HG03039 (cell line): Measurements from ENCODE around the gene HOMER2.

Source experiments
- ATAC-seq: cut with Tn5 transposase; IDR thresholded peaks from one replicate; pipeline ENCODE4 v1.9.1; 2021; ENCODE audit warnings: mild to moderate bottlenecking, moderate library complexity; ENCODE audit not compliant: unreplicated experiment

Gene HOMER2

GRCh38 chr15:82933576-82933975 lies 18.9 kb downstream of the HOMER2 start:
- ATAC-seq = no peak

GRCh38 chr15:82931221-82931620 lies 21.3 kb downstream of the HOMER2 start:
- ATAC-seq = no peak

GRCh38 chr15:82930461-82930860 lies 22.1 kb downstream of the HOMER2 start:
- no peak for ATAC-seq

GRCh38 chr15:82928711-82929110 lies 23.8 kb downstream of the HOMER2 start:
- no peak for ATAC-seq

- no peak for ATAC-seq
Observed at GRCh38 chr15:82923744-82924143, 28.8 kb downstream of the HOMER2 start.

GRCh38 chr15:82922737-82923136 lies 29.8 kb downstream of the HOMER2 start:
- no peak for ATAC-seq

GRCh38 chr15:82921939-82922338 lies 30.6 kb downstream of the HOMER2 start:
- no peak for ATAC-seq

GRCh38 chr15:82921242-82921641 lies 31.3 kb downstream of the HOMER2 start:
- ATAC-seq = no peak

GRCh38 chr15:82919231-82919886 lies 33.2 kb downstream of the HOMER2 start:
- no peak for ATAC-seq

- no peak for ATAC-seq
Observed at GRCh38 chr15:82918607-82919230, 33.8 kb downstream of the HOMER2 start.

- ATAC-seq = no peak
Observed at GRCh38 chr15:82918162-82918561, 34.4 kb downstream of the HOMER2 start.

GRCh38 chr15:82917249-82917648 lies 35.3 kb downstream of the HOMER2 start:
- ATAC-seq = no peak

GRCh38 chr15:82916161-82916952 lies 36.2 kb downstream of the HOMER2 start:
- ATAC-seq = no peak

GRCh38 chr15:82914396-82914795 lies 38.1 kb downstream of the HOMER2 start:
- no peak for ATAC-seq

- ATAC-seq = no peak
Observed at GRCh38 chr15:82911458-82911857, 41.1 kb downstream of the HOMER2 start.

- ATAC-seq = no peak
Observed at GRCh38 chr15:82910721-82911120, 41.8 kb downstream of the HOMER2 start.

GRCh38 chr15:82909080-82909815 lies 43.3 kb downstream of the HOMER2 start:
- ATAC-seq = no peak

GRCh38 chr15:82907350-82907749 lies 45.2 kb downstream of the HOMER2 start:
- ATAC-seq = no peak

GRCh38 chr15:82904574-82904973 lies 47.9 kb downstream of the HOMER2 start:
- ATAC-seq = no peak

- ATAC-seq = no peak
Observed at GRCh38 chr15:82903511-82903910, 49.0 kb downstream of the HOMER2 start.

GRCh38 chr15:82901114-82901805 lies 51.3 kb downstream of the HOMER2 start:
- ATAC-seq = no peak
